Esophagus (tissue), 2 donors: ENCODE results near the gene C3orf70. TPM values are rescaled to one million over a fixed set of nuclear protein-coding genes. Genes with fewer than 3 reads are reported as not detected.

Experiments
- H3K27ac ChIP-seq, 2 donors: one replicate each; pipeline ENCODE4 v1.5.1; 2013; ENCODE audit warnings: low read depth in 2 of 2, mild to moderate bottlenecking in 2 of 2, inconsistent platforms in 1 of 2, low read length in 1 of 2, moderate library complexity in 1 of 2
- H3K27me3 ChIP-seq, 2 donors: one replicate each; pipeline ENCODE4 v1.6.1; 2013; ENCODE audit warnings: low read length in 2 of 2, control low read depth in 1 of 2, mild to moderate bottlenecking in 1 of 2; ENCODE audit not compliant: insufficient read depth in 2 of 2, control insufficient read depth in 1 of 2
- H3K36me3 ChIP-seq, 2 donors: one replicate each; pipeline ENCODE4 v1.6.1; 2013; ENCODE audit warnings: low read length in 1 of 2; ENCODE audit not compliant: control insufficient read depth in 2 of 2, insufficient read depth in 2 of 2
- H3K4me1 ChIP-seq, 2 donors: one replicate each; pipeline ENCODE4 v1.6.1; 2013; ENCODE audit warnings: low read length in 1 of 2; ENCODE audit not compliant: control insufficient read depth in 2 of 2, insufficient read depth in 2 of 2
- H3K4me3 ChIP-seq, 2 donors: one replicate each; pipeline ENCODE4 v1.5.1; 2013; ENCODE audit warnings: low read length in 2 of 2, mild to moderate bottlenecking in 2 of 2, low read depth in 1 of 2, moderate library complexity in 1 of 2
- H3K9me3 ChIP-seq, 2 donors: one replicate each; pipeline ENCODE4 v1.6.1; 2013; ENCODE audit warnings: mild to moderate bottlenecking in 2 of 2, low read depth in 1 of 2, low read length in 1 of 2, moderate library complexity in 1 of 2; ENCODE audit not compliant: control insufficient read depth in 2 of 2, insufficient read depth in 1 of 2
- WGBS, 2 donors: extraction: QIAGEN DNeasy Blood & Tissue Kit; methylation state at CpG; one replicate each; pipeline ENCODE4 v1.1.7; 2013; 5-methylcytosine and 5-hydroxymethylcytosine counted together
- polyA plus RNA-seq, 2 donors: library from polyadenylated mRNA; stranded (reverse); fragments of 200-250 nt; gene quantifications; one replicate each; pipeline ENCODE4 v1.2.3, GENCODE V29; 2013
- donor health status: healthy with polysubstance abuse.
- donor health status: Bipolar disorder and iron deficiency.

The C3orf70 gene
- polyA plus RNA-seq, 2 donors: 0.49 to 1.5 TPM

DNA sequence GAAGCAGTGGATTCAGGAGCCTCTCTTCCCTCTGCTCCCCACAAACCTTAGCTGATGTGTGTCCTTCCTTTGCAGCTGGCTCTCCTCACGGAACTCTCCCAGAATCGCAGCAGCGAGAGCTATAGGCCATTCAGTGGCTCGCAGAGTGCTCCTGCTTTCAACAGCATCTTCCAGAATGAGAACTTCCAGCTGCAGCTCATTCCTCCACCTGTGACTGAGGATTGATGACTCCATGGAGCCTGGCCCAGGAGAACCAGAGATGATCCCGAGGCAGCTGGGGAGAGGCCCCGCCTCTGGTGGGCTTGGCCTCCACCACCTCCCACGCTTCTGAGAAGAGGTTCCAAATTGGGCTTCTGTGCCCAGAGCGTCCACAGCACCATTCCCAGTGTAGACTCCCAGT, 101.1 kb downstream of the C3orf70 start:
- no peak overlapping the region for H3K27ac ChIP-seq
- no peak overlapping the region for H3K4me3 ChIP-seq
- H3K36me3 ChIP-seq: peaks cover 18 to 33% of the 10 kb centered on the region in 2 donors
- no peaks in the 10 kb centered on the region for H3K27me3 ChIP-seq
- 83 to 85% methylated on average over 8 of the region's 8 CpGs for WGBS, 2 donors
- peaks cover 0 to 2% of the 10 kb centered on the region in 2 donors for H3K4me1 ChIP-seq
- H3K9me3 ChIP-seq: peaks cover 0 to 6% of the 10 kb centered on the region in 2 donors

DNA sequence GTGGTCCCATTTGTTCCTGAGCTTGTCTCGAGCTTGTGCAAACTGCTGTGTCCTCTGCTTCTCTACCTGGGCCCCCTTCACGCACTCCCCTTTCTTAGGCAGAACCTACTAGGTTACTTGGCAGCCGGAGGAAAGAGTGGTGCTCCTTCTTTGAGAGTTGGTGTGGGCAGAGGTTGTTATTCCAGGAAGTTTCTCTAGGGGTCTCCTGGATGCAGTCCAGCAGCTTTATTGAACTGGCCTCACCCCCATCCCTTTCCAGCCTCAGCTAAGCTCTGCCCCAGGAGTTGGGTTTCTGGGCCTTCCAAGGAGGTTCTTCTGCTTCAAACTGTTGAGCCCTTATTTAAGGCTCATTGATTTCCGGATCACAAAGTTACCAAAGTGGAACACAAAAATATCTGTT, 103.2 kb downstream of the C3orf70 start:
- no peak overlapping the region for H3K4me3 ChIP-seq
- peaks cover 0 to 5% of the 10 kb centered on the region in 2 donors for H3K4me1 ChIP-seq
- peaks cover 0 to 6% of the 10 kb centered on the region in 2 donors for H3K9me3 ChIP-seq
- H3K36me3 ChIP-seq: peaks cover 18 to 33% of the 10 kb centered on the region in 2 donors
- H3K27me3 ChIP-seq: no peaks in the 10 kb centered on the region
- H3K27ac ChIP-seq: no peak overlapping the region
- WGBS, 2 donors: 94 to 95% methylated on average over 4 of the region's 4 CpGs

DNA sequence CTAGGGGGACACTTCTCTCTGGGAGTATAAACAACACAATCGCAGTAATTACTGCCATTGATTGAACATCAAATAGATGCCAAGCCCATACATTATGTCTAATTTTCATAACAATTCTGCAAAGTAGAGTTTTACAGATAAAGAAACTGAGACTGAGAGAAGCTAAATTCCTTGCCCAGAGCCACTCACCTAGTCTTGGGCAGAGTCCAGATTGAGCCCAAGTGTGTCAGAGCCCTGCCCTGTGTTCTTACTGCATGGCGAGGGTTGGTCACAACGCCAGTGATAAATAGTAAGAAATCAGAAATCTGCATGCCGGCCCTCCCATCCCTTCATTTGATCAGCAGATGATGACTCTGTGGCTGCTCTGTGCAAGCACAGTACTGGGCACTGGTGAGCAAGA, 106.3 kb downstream of the C3orf70 start:
- Histone ChIP-seq H3K27me3 (no peaks in the 10 kb centered on the region), H3K36me3 (peaks cover 10 to 20% of the 10 kb centered on the region in 2 donors), H3K9me3 (peaks cover 0 to 3% of the 10 kb centered on the region in 2 donors), H3K4me3 (no peak overlapping the region), H3K4me1 (peaks cover 0 to 5% of the 10 kb centered on the region in 2 donors), H3K27ac (no peak overlapping the region)
- WGBS, 2 donors: 73 to 84% methylated on average over 4 of the region's 4 CpGs

DNA sequence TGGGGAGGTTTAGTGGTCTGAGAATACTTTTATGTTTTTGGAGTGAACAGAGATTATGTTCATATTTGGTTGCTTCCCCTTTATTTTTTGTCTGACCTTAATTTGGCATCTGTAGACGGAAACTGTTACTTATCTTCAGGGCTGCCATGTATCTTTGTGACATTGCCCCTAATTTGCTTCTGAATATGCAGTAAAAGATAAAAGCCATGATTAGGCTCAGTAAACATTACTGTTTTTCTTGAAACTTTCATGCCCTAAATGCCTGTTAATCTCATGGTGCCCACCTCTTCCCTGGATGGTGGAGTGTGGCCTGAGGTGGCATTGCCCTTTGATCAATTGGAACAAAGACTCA, 106.7 kb downstream of the C3orf70 start:
- 40 to 73% methylated on average over 1 of the region's 1 CpG for WGBS, 2 donors

DNA sequence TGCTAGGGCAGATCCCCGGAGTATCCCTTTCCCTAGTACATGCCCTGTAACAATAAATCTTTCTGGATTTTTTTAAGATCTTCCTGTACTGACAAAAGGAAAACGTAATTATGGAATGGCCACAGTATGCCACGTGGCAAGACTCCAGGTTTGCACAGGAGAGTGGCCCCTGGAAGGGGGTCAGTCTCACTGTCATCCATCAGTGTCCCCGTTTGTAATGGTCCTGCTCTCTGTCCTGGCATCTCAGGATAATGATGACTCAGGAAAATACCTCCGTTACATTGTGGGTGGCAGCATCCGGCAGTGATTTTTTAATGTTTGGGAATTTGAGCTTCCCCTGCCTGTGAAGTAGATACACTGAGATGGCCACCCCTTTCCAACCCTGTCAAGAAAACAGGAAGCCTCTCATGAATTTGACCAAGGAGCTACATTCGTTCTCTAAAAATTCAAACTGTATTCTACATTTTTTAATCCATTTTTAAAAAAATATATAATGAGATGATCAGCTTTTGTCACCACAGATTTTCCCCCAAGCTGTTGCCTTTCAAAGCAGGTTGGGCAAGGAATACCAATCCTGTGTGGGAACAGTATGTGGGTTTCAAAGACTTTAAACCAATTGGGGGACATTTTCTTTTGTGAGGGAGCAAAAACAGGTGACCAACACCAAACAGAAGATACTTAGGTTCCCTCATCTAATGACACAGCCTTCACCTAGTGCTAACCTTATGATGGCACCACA, 110.4 kb downstream of the C3orf70 start:
- H3K36me3 ChIP-seq: no peaks in the 10 kb centered on the region
- no peak overlapping the region for H3K27ac ChIP-seq
- no peaks in the 10 kb centered on the region for H3K9me3 ChIP-seq
- H3K4me3 ChIP-seq: no peak overlapping the region
- H3K4me1 ChIP-seq: peaks cover 0 to 2% of the 10 kb centered on the region in 2 donors
- 76 to 82% methylated on average over 7 of the region's 7 CpGs for WGBS, 2 donors
- no peaks in the 10 kb centered on the region for H3K27me3 ChIP-seq

More for the DNA sequence above, 106.7 kb downstream of the C3orf70 start:
- Histone ChIP-seq H3K9me3 (no peaks in the 10 kb centered on the region), H3K4me1 (peaks cover 0 to 5% of the 10 kb centered on the region in 2 donors), H3K27ac (no peak overlapping the region), H3K36me3 (peaks cover 7 to 15% of the 10 kb centered on the region in 2 donors), H3K4me3 (no peak overlapping the region), H3K27me3 (no peaks in the 10 kb centered on the region)

DNA sequence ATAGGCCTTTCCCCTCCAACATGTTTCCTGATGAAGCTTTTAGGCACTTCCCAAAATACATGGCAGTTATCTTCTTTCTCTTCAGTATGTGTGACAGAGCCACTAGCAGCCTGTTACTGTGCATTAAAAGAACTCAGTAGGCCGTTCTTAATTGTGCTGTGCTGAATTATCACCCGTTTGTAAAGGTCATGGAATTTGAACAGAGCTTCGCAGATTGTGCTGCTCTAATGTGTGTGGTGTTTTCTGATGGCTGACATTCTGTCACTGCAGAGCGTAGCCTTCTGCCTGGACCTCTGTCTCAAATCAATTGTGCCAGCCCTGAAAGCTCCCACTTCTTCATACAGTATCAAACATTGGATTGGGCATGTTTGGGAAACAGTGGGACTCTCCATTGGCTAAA, 111.3 kb downstream of the C3orf70 start:
- Histone ChIP-seq H3K9me3 (no peaks in the 10 kb centered on the region), H3K4me1 (no peaks in the 10 kb centered on the region), H3K27ac (no peak overlapping the region), H3K36me3 (no peaks in the 10 kb centered on the region), H3K4me3 (no peak overlapping the region), H3K27me3 (no peaks in the 10 kb centered on the region)
- 96% methylated on average over 4 of the region's 4 CpGs for WGBS, 2 donors

DNA sequence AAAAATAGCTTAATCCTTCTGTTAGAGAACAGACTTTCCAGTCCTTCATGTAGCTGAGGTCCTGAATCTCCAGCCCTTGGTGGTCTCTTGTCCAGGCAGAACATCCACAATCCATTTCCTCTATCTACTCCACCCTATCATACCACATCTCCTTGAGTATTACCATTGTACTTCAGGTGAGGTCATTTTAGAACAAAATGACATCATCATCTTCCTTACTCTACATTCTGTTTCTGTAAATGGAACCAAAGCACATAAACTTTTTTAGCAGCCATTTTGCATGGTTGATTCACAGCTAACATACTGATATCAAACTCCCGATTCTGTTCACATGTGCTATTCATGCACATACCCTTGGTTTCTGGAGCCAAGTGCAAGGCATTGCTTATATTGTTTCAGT, 112.4 kb downstream of the C3orf70 start:
- no peak overlapping the region for H3K4me3 ChIP-seq
- H3K36me3 ChIP-seq: no peaks in the 10 kb centered on the region
- no peak overlapping the region for H3K27ac ChIP-seq
- no peaks in the 10 kb centered on the region for H3K27me3 ChIP-seq
- H3K4me1 ChIP-seq: no peaks in the 10 kb centered on the region
- H3K9me3 ChIP-seq: no peaks in the 10 kb centered on the region
- 95 to 98% methylated on average over 1 of the region's 1 CpG for WGBS, 2 donors

DNA sequence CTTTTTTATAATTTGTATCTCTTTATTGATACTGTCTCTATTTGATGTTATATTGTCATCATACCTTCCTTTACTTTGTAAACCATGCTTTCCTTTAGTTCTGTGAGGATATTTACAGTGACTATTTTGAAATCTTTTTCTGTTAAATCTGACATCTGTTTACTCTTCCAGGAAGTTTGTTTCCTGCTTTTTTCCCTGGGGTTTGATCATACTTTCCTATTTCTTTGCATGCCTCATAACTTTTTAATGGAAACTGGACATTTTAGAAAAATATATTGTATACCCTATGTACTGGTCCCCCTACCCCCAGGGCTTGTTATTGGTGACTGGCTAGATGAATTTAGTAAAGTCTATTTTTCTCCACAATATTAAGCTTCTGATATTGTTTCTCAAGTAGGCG, 115.1 kb downstream of the C3orf70 start:
- H3K4me1 ChIP-seq: no peaks in the 10 kb centered on the region
- H3K4me3 ChIP-seq: no peak overlapping the region
- peaks cover 0 to 2% of the 10 kb centered on the region in 2 donors for H3K36me3 ChIP-seq
- H3K9me3 ChIP-seq: no peaks in the 10 kb centered on the region
- no peaks in the 10 kb centered on the region for H3K27me3 ChIP-seq
- 94 to 100% methylated on average over 1 of the region's 1 CpG for WGBS, 2 donors
- no peak overlapping the region for H3K27ac ChIP-seq

DNA sequence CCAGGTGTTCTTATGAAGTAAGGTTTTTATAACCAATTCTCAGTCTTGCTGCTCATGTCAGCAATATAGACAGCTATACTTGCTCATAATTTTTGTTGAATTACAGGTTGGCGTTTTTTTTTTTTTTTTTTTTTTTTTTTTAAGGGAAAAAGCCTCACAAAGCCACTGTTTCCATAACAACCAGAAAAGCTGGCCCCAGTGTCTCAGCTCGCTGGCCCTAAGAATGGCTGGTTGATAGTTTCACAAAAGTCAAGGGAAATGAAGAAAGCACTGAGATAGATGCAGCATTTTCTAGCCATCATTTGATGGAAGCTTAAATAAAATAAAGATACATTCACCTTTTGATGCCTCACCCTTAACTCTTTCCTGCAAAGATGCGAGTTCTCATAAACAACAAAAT, 121.9 kb downstream of the C3orf70 start:
- WGBS, 2 donors: 94% methylated on average over 3 of the region's 3 CpGs
- peaks cover 2 to 6% of the 10 kb centered on the region in 2 donors for H3K36me3 ChIP-seq
- H3K4me3 ChIP-seq: no peak overlapping the region
- H3K27ac ChIP-seq: no peak overlapping the region
- no peaks in the 10 kb centered on the region for H3K9me3 ChIP-seq
- no peaks in the 10 kb centered on the region for H3K4me1 ChIP-seq
- H3K27me3 ChIP-seq: no peaks in the 10 kb centered on the region

DNA sequence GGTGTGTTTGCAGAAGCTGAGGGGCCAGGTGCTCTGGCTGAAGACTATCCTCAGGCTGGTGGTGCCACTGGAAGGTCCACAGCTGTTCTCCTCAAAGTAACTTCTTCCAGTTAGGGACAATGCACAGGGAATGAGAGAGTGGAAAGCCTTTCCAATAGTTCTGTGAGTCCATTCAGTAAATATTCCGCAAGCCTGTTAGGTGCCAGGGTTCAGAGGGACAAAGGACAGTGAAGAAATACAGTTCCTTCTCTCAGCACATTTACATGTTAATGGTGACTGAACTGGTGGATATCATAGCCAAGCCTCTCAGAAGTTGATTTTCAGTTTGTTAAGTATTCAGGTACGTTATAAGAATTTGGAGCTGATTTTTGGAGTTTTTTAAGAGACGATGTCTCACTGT, 122.5 kb downstream of the C3orf70 start:
- Histone ChIP-seq H3K9me3 (no peaks in the 10 kb centered on the region), H3K27ac (no peak overlapping the region), H3K4me3 (no peak overlapping the region), H3K27me3 (no peaks in the 10 kb centered on the region), H3K4me1 (no peaks in the 10 kb centered on the region), H3K36me3 (peaks cover 2 to 6% of the 10 kb centered on the region in 2 donors)
- WGBS, 2 donors: 96 to 100% methylated on average over 3 of the region's 3 CpGs
